Fibroblast of peridontal ligament (primary cell): ENCODE data around the gene BCAN.

ENCODE experiments used
- DNase-seq: peaks from one replicate; pipeline ENCODE4 v3.0.0-alpha.2; 2010; ENCODE audit errors: extremely low read depth

The BCAN gene

DNA sequence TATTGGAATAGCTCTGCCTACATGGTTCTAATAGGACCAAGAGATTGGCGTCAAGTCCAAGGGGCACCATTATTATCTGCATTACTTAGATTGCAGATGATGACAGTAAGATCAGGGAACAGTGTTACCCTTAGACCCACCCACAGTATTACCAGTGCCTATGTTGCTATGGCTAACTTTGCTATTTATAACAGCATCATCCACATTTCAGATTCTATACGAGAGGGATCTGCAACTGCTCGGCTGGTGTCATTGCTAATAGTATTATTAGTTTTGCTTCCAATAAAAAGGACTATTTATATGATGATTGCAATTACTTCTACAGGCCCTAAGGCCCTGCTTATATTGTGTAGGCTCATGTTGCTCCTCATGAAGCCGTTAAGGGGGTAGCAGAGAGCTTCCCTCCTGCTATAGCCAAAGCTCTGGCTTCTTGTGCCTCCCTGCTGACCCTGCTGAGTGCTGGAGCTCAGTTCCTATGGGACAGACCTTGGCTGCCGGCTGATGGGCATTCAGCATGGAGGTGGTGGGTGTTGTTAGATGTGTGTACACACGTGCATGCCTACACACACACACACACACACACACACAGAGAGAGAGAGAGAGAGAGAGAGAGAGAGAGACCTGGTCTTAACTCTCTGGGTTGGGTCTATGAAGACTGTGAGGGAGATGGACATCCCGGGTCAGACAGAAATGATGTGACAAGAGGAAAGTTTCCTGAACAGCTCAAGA lies 1.3 kb downstream of the BCAN start:
- no peak for DNase-seq

DNA sequence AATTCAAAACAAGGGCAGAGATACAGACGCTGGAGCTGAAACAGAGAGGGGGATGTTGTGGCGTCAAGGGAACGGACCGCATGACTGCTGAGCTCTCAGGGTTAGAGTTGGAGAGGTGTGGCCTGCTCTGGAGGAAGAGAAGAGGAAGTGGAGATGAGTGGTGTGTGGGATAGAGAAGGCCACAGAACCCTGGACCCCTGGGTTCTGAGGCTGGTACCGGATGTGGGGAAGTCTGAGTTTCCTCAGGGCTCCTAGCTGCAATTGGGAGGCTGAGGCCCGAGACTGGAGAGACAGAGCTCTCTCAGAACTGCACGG lies 1.8 kb downstream of the BCAN start:
- no peak for DNase-seq

DNA sequence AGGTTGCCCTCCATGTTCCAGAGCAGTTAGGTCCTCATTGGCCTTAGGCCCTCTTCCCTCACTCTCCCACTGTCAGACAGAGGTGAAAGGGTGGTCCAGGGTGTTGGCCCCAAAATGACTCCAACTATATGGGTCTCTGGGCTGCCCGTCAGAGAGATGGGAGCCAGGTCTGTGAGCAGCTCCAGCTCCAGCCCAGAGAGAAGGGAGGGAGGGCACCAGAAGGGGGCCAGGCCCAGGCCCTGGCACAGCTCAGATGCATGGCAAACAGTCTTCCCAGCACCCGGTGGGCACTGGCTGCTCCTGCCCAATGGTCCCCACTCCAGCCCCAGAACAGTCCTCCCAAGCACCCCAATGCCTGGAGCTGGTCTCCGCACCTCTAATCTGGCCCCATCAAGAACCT lies 2.2 kb downstream of the BCAN start:
- DNase-seq = no peak

DNA sequence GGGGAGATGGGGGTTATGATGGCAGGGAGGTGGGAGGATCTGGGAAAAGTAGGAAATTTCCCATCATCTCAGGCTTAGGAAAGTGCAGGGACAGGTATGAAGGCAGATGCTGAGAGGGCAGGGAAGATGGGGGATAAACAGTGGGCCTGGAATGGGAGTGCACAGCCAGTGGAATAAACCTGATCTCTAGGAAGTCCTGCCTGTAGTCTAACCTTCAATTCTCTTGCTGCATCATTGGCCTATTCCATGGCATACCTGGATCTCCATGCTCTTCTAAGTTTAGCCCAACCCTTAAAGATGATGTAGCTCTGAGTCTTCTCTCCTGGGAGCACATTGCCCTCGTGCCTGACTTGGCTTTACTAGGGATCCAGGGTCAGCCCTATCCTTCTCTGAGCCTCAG lies 2.7 kb downstream of the BCAN start:
- no peak for DNase-seq

DNA sequence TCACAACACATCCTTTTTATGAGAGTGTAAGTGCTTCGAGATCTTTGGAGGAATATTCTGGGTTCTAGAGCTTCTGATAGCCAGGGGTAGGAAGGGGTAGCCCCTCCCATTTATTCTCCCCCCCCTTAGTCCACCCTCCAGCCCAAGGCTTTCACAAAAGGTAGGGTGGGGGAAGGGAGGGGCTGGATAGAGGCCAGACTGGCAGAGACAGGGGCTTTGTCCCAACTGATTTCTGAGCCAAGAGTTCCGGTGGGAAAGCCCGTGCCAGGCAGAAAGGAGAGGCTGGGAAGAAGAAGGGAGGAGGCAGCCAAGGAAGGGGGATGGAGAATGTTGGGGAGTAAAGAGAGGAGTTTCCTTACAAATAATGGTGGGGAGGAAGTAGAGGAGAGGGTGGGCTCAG lies 3.1 kb downstream of the BCAN start:
- no peak for DNase-seq

DNA sequence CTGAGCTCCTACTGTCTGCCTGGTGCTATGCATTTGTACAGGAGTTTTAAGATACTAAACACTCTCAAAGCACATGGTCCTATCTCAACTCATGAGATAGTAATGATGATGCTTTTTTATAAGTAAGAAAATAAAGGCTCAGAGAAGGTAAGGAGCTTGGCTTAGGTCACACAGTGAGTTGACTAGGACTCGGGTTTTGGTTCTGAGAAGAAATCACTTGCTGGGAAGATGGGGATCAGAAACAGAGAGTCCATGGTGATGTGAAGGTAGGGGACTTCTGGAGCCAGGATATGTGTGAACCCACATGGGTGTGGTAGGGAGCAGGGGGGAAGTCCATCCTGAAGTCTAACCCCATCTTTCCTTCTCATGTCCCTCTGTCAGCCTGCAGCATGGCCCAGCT lies 3.7 kb downstream of the BCAN start:
- DNase-seq = no peak

DNA sequence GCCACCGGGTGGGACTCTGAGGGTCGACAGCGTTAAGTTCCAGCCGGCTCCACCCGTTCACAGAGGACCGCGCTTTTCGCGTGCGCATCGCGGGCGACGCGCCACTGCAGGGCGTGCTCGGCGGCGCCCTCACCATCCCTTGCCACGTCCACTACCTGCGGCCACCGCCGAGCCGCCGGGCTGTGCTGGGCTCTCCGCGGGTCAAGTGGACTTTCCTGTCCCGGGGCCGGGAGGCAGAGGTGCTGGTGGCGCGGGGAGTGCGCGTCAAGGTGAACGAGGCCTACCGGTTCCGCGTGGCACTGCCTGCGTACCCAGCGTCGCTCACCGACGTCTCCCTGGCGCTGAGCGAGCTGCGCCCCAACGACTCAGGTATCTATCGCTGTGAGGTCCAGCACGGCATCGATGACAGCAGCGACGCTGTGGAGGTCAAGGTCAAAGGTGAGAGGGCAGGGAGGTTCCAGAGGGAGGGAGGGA lies 4.9 kb downstream of the BCAN start:
- no peak for DNase-seq

DNA sequence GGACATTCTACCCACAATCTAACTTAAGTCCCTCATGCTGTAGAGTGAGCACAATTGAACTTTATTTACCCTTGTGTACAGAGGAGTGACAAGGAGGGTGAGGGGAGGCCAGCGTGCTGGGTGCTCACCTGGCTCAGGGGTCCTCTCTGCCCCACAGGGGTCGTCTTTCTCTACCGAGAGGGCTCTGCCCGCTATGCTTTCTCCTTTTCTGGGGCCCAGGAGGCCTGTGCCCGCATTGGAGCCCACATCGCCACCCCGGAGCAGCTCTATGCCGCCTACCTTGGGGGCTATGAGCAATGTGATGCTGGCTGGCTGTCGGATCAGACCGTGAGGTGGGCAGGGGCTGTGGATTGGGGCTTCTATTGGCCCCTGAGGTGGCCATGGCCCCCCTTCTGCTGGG lies 5.4 kb downstream of the BCAN start:
- DNase-seq = no peak

DNA sequence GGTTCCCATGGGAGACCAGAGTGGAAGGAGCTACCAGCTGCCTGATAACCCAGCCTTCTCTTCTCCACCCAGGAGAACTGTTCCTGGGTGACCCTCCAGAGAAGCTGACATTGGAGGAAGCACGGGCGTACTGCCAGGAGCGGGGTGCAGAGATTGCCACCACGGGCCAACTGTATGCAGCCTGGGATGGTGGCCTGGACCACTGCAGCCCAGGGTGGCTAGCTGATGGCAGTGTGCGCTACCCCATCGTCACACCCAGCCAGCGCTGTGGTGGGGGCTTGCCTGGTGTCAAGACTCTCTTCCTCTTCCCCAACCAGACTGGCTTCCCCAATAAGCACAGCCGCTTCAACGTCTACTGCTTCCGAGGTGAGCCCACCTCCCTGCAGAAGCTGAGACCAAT lies 6.6 kb downstream of the BCAN start:
- no peak for DNase-seq

DNA sequence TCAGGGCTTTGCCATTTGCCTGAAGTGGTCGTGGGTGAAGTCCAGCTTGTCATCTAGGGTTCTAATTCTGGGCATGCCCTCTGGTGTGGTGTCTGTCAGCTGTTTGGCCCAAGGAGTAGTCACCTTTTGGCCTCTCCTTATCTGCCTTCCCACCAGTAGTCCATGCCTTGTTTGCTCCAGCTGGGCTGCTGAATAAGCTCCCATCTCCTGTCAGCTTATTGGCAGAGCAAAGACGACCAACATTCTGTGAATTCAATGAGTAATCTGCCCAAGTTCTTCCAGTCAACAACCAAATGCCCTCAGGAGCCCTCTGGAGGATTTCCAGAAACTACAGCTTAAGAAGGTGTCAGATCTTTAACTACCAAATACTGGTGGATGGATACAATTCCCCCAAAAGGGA lies 7.0 kb downstream of the BCAN start:
- no peak for DNase-seq

DNA sequence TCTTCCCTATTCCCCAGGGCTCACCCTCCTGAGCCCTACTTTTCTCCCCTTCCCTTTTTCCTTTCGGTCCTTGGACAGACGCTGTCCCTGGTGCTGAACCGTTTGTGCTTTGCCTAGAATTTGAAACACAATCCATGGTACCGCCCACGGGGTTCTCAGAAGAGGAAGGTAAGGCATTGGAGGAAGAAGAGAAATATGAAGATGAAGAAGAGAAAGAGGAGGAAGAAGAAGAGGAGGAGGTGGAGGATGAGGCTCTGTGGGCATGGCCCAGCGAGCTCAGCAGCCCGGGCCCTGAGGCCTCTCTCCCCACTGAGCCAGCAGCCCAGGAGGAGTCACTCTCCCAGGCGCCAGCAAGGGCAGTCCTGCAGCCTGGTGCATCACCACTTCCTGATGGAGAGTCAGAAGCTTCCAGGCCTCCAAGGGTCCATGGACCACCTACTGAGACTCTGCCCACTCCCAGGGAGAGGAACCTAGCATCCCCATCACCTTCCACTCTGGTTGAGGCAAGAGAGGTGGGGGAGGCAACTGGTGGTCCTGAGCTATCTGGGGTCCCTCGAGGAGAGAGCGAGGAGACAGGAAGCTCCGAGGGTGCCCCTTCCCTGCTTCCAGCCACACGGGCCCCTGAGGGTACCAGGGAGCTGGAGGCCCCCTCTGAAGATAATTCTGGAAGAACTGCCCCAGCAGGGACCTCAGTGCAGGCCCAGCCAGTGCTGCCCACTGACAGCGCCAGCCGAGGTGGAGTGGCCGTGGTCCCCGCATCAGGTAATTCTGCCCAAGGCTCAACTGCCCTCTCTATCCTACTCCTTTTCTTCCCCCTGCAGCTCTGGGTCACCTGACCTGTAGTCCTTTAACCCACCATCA lies 10.4 kb downstream of the BCAN start:
- DNase-seq = peak; percentile 43

DNA sequence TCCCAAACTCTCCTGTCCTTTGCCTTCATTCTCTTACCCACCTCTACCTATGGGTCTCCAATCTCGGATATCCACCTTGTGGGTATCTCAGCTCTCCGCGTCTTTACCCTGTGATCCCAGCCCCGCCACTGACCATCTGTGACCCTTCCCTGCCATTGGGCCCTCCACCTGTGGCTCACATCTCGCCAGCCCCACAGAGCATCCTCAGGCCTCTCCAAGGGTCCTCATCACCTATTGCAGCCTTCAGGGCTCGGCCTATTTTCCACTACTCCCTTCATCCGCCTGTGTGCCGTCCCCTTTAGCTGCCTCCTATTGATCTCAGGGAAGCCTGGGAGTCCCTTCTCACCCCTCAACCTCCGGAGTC lies 11.1 kb downstream of the BCAN start:
- DNase-seq = no peak

DNA sequence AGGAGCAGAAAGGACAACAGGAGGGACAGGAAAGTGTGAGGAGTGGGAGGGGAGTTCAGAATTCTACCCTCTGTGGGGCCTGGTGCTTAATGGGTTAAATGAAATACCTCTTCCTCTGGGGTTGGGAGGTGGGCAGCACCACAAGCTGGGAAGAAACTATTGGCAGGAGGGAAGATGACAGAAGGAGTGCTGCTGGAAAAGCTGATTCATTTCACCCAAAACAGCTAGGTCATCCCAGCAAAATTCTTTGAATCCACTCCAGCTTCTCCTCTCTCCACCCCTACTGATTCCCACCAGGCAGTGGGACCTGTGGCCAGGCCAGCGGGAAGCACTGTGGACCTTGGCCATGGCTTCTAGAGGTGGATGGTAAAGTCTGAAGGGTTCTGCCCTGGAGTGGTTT lies 12.8 kb downstream of the BCAN start:
- no peak for DNase-seq

DNA sequence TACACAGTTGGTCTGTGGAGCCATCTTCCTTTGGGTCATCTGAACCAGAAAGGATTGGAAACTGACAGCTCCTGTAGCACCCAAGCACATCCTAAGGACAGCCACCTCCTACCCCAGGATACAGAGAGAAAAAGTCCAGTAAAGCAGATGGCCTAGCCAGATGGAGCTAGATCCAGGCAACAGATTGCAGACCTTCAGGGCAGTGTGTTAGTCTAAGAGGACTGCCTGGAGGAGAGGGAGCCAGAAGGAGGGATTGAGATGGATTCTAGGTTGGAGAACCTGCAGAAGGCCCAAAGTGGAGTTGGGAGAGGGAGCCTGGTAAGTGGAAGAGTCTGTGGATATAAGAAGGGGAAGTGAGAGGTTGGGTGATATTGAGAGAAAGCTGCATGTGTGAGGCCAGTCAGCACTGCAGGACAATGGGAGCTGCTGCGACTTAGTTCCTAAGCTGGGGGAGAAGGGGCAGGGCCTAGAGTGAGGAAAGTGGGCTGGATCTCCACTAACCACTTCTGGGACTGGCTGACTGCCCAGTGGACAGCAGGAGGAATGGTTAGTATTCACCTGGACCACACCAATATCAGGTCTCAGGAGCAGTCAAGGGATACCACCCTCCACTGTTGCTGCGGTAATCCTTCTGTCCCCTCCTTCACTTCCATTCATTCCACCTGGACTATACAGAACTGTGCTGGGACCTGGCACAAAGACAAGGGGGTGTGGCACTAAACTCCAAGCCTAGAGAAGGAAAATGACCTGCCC lies 13.4 kb downstream of the BCAN start:
- no peak for DNase-seq

DNA sequence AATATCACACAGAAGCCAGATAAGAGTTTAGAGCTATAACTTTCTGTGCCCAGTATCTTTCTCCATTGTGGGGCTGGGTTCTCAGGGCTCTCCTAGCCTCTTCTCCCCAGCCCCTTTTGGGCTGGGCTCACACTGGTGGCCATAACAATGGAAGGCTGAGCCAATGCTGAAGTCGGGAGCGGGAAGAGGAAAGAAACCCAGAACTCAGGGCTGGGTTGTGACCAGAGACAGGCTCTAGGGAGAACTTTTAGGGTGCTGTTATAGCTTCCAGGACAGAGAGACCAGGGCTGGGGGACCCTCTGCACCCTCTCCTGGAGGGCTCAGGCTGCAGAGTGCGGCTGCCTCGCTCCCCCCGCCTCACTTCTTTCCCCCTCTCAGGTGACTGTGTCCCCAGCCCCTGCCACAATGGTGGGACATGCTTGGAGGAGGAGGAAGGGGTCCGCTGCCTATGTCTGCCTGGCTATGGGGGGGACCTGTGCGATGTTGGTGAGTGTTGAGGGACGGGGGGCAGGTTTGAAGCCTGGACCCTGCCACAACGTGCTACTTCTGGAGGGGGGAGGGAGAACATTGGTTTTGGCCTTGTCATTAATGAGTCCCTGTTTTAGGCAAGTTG lies 14.1 kb downstream of the BCAN start:
- no peak for DNase-seq

DNA sequence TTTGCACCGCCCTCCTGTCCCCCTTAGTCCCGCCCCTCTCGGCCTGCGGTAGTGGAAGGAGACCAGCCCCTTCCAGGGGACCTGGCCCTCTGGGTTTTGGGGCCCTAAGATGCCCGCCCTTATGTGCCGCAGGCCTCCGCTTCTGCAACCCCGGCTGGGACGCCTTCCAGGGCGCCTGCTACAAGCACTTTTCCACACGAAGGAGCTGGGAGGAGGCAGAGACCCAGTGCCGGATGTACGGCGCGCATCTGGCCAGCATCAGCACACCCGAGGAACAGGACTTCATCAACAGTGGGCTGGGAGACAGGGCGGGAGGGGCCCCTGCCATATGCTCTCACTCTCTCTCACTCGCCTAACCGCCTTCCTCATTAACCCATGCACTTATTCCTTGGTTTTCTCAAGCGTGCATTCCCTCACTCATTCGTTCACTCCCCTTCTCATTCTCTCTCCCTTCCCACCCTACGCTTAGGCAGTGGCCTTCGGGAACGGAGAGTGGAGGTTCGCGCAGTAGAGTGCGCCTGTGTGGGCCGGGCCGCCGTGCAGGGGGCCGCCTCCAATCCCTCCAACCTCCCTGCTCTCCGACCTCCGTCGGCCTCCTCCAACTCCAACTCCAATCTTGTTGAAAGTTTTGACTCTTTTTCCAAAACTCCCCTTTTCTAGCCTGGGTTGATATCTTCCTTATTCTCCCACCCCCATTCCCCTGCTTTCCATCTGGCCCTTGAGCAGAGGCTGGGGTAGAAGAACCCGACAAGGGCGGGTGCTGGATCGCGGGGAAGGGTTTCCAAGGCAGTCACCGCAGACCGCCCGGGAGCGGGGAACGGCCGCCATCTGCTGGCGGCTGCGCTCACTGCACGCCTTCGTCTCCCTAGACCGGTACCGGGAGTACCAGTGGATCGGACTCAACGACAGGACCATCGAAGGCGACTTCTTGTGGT lies 15.2 kb downstream of the BCAN start:
- peak; percentile 60 for DNase-seq

DNA sequence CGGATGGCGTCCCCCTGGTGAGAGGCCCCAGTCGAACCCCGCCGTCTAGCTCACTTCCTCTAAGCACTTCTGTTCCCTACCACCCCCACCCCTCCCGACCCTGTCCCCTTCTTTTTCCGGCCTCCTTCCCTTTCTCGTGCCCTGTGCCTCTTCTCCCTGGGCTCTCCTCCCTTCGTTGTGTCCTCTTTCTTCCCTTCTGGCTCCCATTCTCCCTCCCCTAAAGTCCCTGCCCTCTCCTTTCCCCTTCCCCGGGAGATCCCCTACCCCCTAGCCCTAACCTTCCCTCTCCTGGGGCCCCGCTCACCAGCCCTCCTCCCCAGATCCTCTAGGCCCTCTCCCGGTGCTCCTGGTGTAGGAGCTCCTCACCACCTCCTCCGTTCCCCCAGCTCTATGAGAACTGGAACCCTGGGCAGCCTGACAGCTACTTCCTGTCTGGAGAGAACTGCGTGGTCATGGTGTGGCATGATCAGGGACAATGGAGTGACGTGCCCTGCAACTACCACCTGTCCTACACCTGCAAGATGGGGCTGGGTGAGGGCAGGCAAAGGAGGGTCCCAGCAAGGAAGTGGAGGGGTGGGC lies 15.9 kb downstream of the BCAN start:
- DNase-seq = no peak

DNA sequence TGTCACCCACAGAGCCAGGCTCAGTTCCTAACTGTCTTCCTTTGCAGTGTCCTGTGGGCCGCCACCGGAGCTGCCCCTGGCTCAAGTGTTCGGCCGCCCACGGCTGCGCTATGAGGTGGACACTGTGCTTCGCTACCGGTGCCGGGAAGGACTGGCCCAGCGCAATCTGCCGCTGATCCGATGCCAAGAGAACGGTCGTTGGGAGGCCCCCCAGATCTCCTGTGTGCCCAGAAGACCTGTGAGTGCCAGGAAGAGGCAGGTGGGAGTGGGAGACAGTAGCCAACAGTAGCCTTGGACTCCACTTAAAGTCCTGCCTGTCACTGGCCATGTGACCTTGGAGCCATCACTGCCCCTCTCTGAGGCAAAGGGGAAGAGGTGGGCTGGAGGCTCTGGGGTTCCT lies 16.6 kb downstream of the BCAN start:
- no peak for DNase-seq

DNA sequence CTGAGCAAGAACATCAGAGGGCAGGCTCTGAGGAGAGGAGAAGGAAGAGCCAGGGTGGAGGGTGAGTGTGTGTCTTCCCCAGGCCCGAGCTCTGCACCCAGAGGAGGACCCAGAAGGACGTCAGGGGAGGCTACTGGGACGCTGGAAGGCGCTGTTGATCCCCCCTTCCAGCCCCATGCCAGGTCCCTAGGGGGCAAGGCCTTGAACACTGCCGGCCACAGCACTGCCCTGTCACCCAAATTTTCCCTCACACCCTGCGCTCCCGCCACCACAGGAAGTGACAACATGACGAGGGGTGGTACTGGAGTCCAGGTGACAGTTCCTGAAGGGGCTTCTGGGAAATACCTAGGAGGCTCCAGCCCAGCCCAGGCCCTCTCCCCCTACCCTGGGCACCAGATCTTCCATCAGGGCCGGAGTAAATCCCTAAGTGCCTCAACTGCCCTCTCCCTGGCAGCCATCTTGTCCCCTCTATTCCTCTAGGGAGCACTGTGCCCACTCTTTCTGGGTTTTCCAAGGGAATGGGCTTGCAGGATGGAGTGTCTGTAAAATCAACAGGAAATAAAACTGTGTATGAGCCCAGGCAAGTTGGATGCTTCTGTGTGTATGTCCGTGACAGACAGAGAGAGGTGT lies 17.1 kb downstream of the BCAN start:
- no peak for DNase-seq

DNA sequence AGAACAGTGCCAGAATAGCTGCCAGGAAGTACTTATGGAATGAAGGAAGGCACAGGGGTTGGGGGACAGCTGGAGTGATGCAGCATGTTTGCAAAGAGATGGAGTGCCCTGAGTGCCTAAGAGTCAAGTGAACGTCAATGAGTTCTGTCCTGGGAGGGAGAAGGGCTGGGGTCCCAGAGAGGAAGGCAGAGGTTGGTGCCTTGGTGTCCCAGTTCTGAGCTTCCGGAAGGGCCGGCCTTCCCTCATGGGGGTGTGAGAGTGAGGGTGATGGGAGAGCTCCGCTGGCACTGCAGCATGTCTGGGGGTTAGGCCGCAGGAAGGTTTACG lies 17.7 kb downstream of the BCAN start:
- no peak for DNase-seq
